Neuronal stem cell (in vitro differentiated cells): ENCODE measurements around the gene MRPL58.
A peak's percentile ranks its signal among the peaks of the same experiment; 100 is the strongest.

Experiments
- DNase-seq: peaks from one replicate; pipeline ENCODE4 v3.0.0-alpha.2; 2013; ENCODE audit warnings: low spot score
- H2AFZ ChIP-seq: one replicate; pipeline ENCODE4 v1.6.1; 2013; ENCODE audit warnings: mild to moderate bottlenecking, low read length, inconsistent platforms
- H2AK5ac ChIP-seq: 2 replicates; pipeline ENCODE4 v1.6.1; 2013; ENCODE audit warnings: low read depth, mild to moderate bottlenecking, inconsistent platforms, low read length, moderate library complexity, mixed read lengths
- H2BK120ac ChIP-seq: 2 replicates; pipeline ENCODE4 v1.6.1; 2013; ENCODE audit warnings: low read depth, mild to moderate bottlenecking, inconsistent platforms, low read length, moderate library complexity, mixed read lengths
- H2BK12ac ChIP-seq: one replicate; pipeline ENCODE4 v1.6.1; 2013; ENCODE audit warnings: low read length, inconsistent platforms
- H2BK15ac ChIP-seq: 2 replicates; pipeline ENCODE4 v1.6.1; 2013; ENCODE audit warnings: mild to moderate bottlenecking, low read length, inconsistent platforms, mixed read lengths
- H2BK5ac ChIP-seq: one replicate; pipeline ENCODE4 v1.6.1; 2013; ENCODE audit warnings: inconsistent platforms, mild to moderate bottlenecking, low read length, moderate library complexity
- H3K14ac ChIP-seq: one replicate; pipeline ENCODE4 v1.6.1; 2013; ENCODE audit warnings: low read length, inconsistent platforms
- H3K18ac ChIP-seq: 2 replicates; pipeline ENCODE4 v1.6.1; 2013; ENCODE audit warnings: low read length, inconsistent platforms
- H3K23ac ChIP-seq: 2 replicates; pipeline ENCODE4 v1.6.1; 2013; ENCODE audit warnings: low read depth, mild to moderate bottlenecking, mixed read lengths, low read length, inconsistent platforms; ENCODE audit not compliant: poor library complexity
- H3K27ac ChIP-seq: replicated peaks from 3 replicates; pipeline ENCODE4 v1.5.1; 2013; ENCODE audit warnings: low read length, inconsistent platforms
- H3K27me3 ChIP-seq, 3 experiments: 2 replicates each; pipeline ENCODE4 v1.6.1; 2013; ENCODE audit warnings: low read length in 3 of 3, mild to moderate bottlenecking in 2 of 3, inconsistent platforms in 1 of 3, low read depth in 1 of 3, mixed read lengths in 1 of 3, moderate library complexity in 1 of 3; ENCODE audit not compliant: control insufficient read depth in 3 of 3, insufficient read depth in 3 of 3
- H3K36me3 ChIP-seq, 2 donors: replicated peaks in 1 of 2; 2 replicates each; pipeline ENCODE4 v1.6.1; 2013; ENCODE audit warnings: low read length in 2 of 2; ENCODE audit not compliant: control insufficient read depth in 2 of 2, insufficient read depth in 2 of 2
- H3K4ac ChIP-seq: 2 replicates; pipeline ENCODE4 v1.6.1; 2013; ENCODE audit warnings: inconsistent platforms, mild to moderate bottlenecking, low read length, moderate library complexity
- H3K4me1 ChIP-seq, 2 donors: 1 replicate in 1 of 2; 2 replicates in 1 of 2; pipeline ENCODE4 v1.6.1; 2013; ENCODE audit warnings: low read length in 2 of 2, low read depth in 1 of 2; ENCODE audit not compliant: control insufficient read depth in 2 of 2, insufficient read depth in 1 of 2
- H3K4me2 ChIP-seq: one replicate; pipeline ENCODE4 v1.6.1; 2013; ENCODE audit warnings: mild to moderate bottlenecking, low read length, inconsistent platforms; ENCODE audit not compliant: insufficient read depth, poor library complexity, severe bottlenecking
- H3K4me3 ChIP-seq, 2 donors: 2 replicates each; pipeline ENCODE4 v1.5.1; 2013; ENCODE audit warnings: low read length in 2 of 2, mild to moderate bottlenecking in 2 of 2, inconsistent platforms in 1 of 2, moderate library complexity in 1 of 2
- H3K79me1 ChIP-seq: one replicate; pipeline ENCODE4 v1.6.1; 2013; ENCODE audit warnings: low read depth, mild to moderate bottlenecking, inconsistent platforms, low read length, moderate library complexity
- H3K9ac ChIP-seq: one replicate; pipeline ENCODE4 v1.6.1; 2013; ENCODE audit warnings: mild to moderate bottlenecking, low read depth, low read length, inconsistent platforms; ENCODE audit not compliant: poor library complexity
- H3K9me3 ChIP-seq, 2 donors: replicated peaks in 1 of 2; 2 replicates each; pipeline versions ENCODE3 to v1.6.1; 2013; ENCODE audit warnings: low read length in 2 of 2, mild to moderate bottlenecking in 2 of 2, inconsistent platforms in 1 of 2, low read depth in 1 of 2, mixed read lengths in 1 of 2, moderate library complexity in 1 of 2; ENCODE audit not compliant: control insufficient read depth in 2 of 2, insufficient read depth in 1 of 2
- H4K8ac ChIP-seq: one replicate; pipeline ENCODE4 v1.6.1; 2013; ENCODE audit warnings: low read depth, mild to moderate bottlenecking, inconsistent platforms, low read length, moderate library complexity
- H4K91ac ChIP-seq: one replicate; pipeline ENCODE4 v1.6.1; 2013; ENCODE audit warnings: low read length, low read depth, mild to moderate bottlenecking, inconsistent platforms; ENCODE audit not compliant: poor library complexity
- WGBS, 2 donors: extraction: QIAGEN DNeasy Blood & Tissue Kit; methylation state at CpG; one replicate each; pipeline ENCODE4 v1.1.7; 2013; ENCODE audit warnings: missing lambda C conversion rate in 2 of 2, mixed read lengths in 1 of 2; ENCODE audit not compliant: insufficient read length in 2 of 2, insufficient replicate concordance in 1 of 2; ENCODE audit errors: extremely low coverage in 2 of 2; 5-methylcytosine and 5-hydroxymethylcytosine counted together

MRPL58 gene

GRCh38 chr17:75019146-75019545 is 6.7 kb downstream of the MRPL58 start:
- Histone ChIP-seq H3K27me3 (no peaks in the 10 kb centered on the region), H3K9me3 (peaks cover 0 to 2% of the 10 kb centered on the region in 2 donors), H4K91ac (no peak overlapping the region), H2BK120ac (no peak overlapping the region), H3K4ac (no peak overlapping the region), H2BK12ac (no peak overlapping the region), H2BK5ac (no peak overlapping the region), H3K4me1 (no peaks in the 10 kb centered on the region), H3K27ac (no peak overlapping the region), H2AFZ (no peak overlapping the region), H3K79me1 (no peaks in the 10 kb centered on the region), H3K4me3 (no peak overlapping the region), H3K4me2 (no peak overlapping the region), H3K36me3 (peaks cover 30 to 58% of the 10 kb centered on the region in 2 donors), H3K14ac (no peak overlapping the region), H2AK5ac (no peak overlapping the region), H3K18ac (no peak overlapping the region), H3K9ac (peak overlapping the region; percentile 27), H2BK15ac (no peak overlapping the region), H4K8ac (no peak overlapping the region), H3K23ac (no peak overlapping the region)
- WGBS, 2 donors = no CpG with 5 or more reads among the region's 5 CpGs
- no peak for DNase-seq

- Histone ChIP-seq H3K18ac (no peak overlapping the region), H3K4me2 (no peak overlapping the region), H2BK5ac (no peak overlapping the region), H3K4me1 (no peaks in the 10 kb centered on the region), H3K9ac (no peak overlapping the region), H2BK12ac (no peak overlapping the region), H3K23ac (no peak overlapping the region), H3K4ac (no peak overlapping the region), H3K27ac (no peak overlapping the region), H2AFZ (no peak overlapping the region), H4K8ac (no peak overlapping the region), H3K14ac (no peak overlapping the region), H3K27me3 (no peaks in the 10 kb centered on the region), H4K91ac (no peak overlapping the region), H3K79me1 (no peaks in the 10 kb centered on the region), H2BK120ac (no peak overlapping the region), H3K4me3 (no peak overlapping the region), H3K36me3 (peaks cover 30 to 57% of the 10 kb centered on the region in 2 donors), H3K9me3 (peaks cover 0 to 2% of the 10 kb centered on the region in 2 donors), H2BK15ac (no peak overlapping the region), H2AK5ac (no peak overlapping the region)
- no CpG with 5 or more reads among the region's 3 CpGs for WGBS, 2 donors
- no peak for DNase-seq
These were observed 7.2 kb downstream of the MRPL58 start for GRCh38 chr17:75019710-75020109.

- no peak overlapping the region for H4K91ac ChIP-seq
- no peak overlapping the region for H2AK5ac ChIP-seq
- no peak overlapping the region for H3K27ac ChIP-seq
- no peak overlapping the region for H2BK12ac ChIP-seq
- no peak overlapping the region for H3K4ac ChIP-seq
- no peak overlapping the region for H2BK5ac ChIP-seq
- no peak overlapping the region for H2AFZ ChIP-seq
- no peak overlapping the region for H3K18ac ChIP-seq
- no peak overlapping the region for H2BK120ac ChIP-seq
- no peaks in the 10 kb centered on the region for H3K79me1 ChIP-seq
- H3K9ac ChIP-seq = no peak overlapping the region
- no CpG with 5 or more reads among the region's 19 CpGs for WGBS, 2 donors
- H3K23ac ChIP-seq = no peak overlapping the region
- peaks cover 0 to 2% of the 10 kb centered on the region in 2 donors for H3K9me3 ChIP-seq
- H3K4me2 ChIP-seq = no peak overlapping the region
- no peaks in the 10 kb centered on the region for H3K4me1 ChIP-seq
- DNase-seq = no peak
- H3K36me3 ChIP-seq = peaks cover 30 to 53% of the 10 kb centered on the region in 2 donors
- H3K27me3 ChIP-seq = no peaks in the 10 kb centered on the region
- no peak overlapping the region for H4K8ac ChIP-seq
- no peak overlapping the region for H3K14ac ChIP-seq
- no peak overlapping the region for H2BK15ac ChIP-seq
- H3K4me3 ChIP-seq = no peak overlapping the region
These were observed 8.1 kb downstream of the MRPL58 start for GRCh38 chr17:75020331-75021110.

- no peak overlapping the region for H4K8ac ChIP-seq
- H3K4ac ChIP-seq = no peak overlapping the region
- H4K91ac ChIP-seq = no peak overlapping the region
- WGBS, 2 donors = no CpG with 5 or more reads among the region's 10 CpGs
- no peak overlapping the region for H3K4me3 ChIP-seq
- no peaks in the 10 kb centered on the region for H3K4me1 ChIP-seq
- no peak overlapping the region for H2BK15ac ChIP-seq
- H2AFZ ChIP-seq = no peak overlapping the region
- H3K9me3 ChIP-seq = peaks cover 0 to 4% of the 10 kb centered on the region in 2 donors
- H3K4me2 ChIP-seq = no peak overlapping the region
- H3K18ac ChIP-seq = no peak overlapping the region
- no peak overlapping the region for H3K14ac ChIP-seq
- H3K27ac ChIP-seq = no peak overlapping the region
- H2BK120ac ChIP-seq = no peak overlapping the region
- H3K79me1 ChIP-seq = no peaks in the 10 kb centered on the region
- H3K23ac ChIP-seq = no peak overlapping the region
- no peak for DNase-seq
- no peak overlapping the region for H2AK5ac ChIP-seq
- no peak overlapping the region for H2BK12ac ChIP-seq
- H3K27me3 ChIP-seq = no peaks in the 10 kb centered on the region
- no peak overlapping the region for H2BK5ac ChIP-seq
- peaks cover 21 to 30% of the 10 kb centered on the region in 2 donors for H3K36me3 ChIP-seq
- H3K9ac ChIP-seq = no peak overlapping the region
These were observed 12.4 kb downstream of the MRPL58 start for GRCh38 chr17:75024686-75025397.
